HTR-8/SVneo (cell line): ENCODE results near the gene FPGS.

Experiments used
- DNase-seq: peaks from one replicate; pipeline ENCODE4 v3.0.0; 2011; ENCODE audit warnings: low spot score, mixed read lengths; ENCODE audit not compliant: insufficient read length
- FAIRE-seq: peaks from 2 replicates; lab custom pipeline; 2011; peaks lifted over from hg19 to GRCh38; lab: Jason Lieb, UNC

FPGS gene

DNA sequence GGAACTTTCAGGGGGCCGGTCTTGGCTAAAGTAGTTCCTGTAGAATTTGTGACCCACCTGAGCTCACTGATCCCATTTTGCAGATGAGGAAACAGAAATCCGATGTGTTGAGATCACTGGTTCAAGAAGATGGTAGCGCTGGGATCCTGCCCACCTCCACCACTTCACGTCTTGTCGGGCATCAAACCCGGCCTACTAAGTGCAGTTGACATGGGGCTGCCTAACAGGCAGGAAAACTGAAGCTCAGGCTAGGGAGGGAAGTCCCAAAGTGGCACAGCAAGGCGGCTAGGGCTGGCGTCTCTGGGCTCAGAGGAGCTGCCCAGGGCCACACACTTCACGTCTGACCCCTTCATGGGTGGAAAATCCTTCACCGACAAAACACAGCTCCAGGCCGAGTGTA lies 52.3 kb downstream of the FPGS start:
- FAIRE-seq (no peak), DNase-seq (no peak)

DNA sequence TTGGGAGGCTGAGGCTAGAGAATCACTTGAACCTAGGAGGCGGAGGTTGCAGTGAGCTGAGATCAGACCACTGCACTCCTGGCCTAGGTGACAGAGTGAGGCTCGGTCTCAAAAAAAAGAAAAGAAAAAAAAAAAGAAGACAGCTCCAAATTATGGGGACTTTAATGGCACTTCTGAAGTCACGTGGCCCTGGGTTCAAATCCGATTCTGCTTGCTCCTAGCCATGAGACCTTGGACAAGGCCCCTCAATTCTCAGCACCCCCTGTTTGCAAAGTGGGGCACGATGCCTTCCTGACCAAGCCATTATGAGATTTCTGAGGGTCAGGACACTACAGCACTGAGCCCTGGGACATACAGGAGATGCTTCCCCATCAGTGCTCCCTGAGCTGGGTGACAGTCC lies 52.8 kb downstream of the FPGS start:
- no peak for DNase-seq
- FAIRE-seq: no peak

- no peak for DNase-seq
- no peak for FAIRE-seq
Observed at GRCh38 chr9:127856094-127856728, 53.5 kb downstream of the FPGS start.

DNA sequence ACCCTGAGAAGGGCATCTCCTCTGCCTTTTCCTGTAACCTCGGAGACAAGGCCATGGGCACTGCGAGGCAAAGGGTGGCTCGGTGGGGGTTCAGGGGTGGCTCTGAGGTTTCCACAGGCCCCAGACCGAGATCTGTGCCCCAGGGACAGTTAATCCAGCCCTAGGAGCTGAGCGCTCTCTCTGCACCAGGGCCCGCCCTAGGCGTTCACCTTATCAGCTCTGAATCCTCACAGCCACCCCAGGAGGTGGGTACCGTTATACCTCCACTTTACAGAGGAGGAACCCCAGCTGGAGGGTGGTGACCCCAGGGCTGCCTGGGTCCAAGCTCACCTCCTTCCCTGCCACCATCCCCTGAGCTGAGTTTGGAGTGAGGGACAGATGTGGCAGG lies 54.0 kb downstream of the FPGS start:
- FAIRE-seq: no peak
- DNase-seq: no peak

DNA sequence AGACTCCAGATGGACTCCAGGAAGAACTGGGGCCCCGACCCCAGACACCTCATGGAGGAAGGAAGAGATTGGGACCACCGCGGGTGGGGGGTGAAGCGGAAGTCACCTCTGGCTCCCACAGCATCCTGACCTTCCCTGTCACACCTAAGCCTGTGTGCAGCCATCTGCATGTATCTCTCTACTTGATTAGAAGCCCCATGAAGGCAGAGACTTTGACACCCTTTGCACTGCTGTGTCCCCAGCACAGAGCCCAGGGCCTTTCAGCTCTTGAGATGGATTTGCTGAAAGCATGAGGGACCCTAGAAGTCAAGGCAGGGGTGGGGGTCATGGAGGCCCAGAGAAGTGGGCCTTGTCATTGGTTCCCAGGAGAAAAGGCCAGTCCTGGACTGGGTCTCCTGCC lies 54.6 kb downstream of the FPGS start:
- FAIRE-seq (no peak), DNase-seq (no peak)

DNA sequence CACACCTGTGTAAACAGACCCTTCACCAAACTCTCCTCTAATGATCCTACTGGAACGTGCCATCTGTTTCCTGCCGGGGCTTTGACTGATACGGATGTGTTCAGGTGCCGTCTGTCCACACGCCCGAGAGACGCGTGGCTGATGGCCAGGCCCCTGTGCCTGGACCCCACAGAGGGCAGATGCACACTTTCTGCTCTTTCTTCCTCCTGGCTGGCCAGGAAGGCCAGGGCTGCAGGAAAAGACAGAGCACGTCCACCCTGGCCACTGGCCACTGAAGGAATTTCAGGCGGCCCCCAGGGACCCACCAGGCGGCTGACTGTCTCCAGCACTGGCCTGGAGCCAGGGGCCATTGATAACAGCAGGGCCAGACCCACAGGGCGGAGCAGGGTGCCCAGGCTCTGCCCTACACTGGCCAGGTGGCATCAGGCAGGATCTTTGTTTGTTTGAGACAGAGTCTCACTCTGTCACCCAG lies 55.4 kb downstream of the FPGS start:
- DNase-seq (no peak), FAIRE-seq (no peak)

DNA sequence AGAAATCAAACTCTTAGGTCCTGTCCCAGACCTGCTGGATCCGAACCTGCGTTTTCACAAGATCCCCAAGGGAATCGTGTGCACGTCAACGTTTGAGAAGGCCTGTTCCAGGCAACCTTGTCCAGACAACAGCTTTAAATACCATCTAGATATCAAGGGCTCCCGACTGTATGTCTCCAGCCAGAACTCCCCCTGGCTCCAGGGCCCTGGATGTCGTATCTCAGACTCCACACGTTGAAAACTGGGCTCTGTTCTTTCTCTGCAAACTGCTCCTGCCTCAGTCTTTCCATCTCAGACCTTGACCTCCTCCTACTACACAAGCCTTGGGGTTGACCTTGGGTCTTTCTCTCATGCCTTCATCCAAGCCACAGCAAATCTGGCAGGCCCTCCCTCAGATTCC lies 57.6 kb downstream of the FPGS start:
- no peak for FAIRE-seq

GRCh38 chr9:127860779-127861178 lies 58.1 kb downstream of the FPGS start:
- FAIRE-seq (no peak), DNase-seq (no peak)

More for the DNA sequence above, 57.6 kb downstream of the FPGS start:
- DNase-seq: no peak

- FAIRE-seq (no peak), DNase-seq (no peak)
Observed at GRCh38 chr9:127862075-127863011, 59.7 kb downstream of the FPGS start.

- DNase-seq: no peak
- no peak for FAIRE-seq
Observed at GRCh38 chr9:127863191-127863621, 60.5 kb downstream of the FPGS start.
